ENCODE measurements around the gene THEM5. TPM values are rescaled to one million over a fixed set of nuclear protein-coding genes. Genes with fewer than 3 reads are reported as not detected.
A peak's percentile ranks its signal among the peaks of the same experiment; 100 is the strongest.

The THEM5 gene
- total RNA-seq, 2 experiments from 2014 or later = not detected

DNA sequence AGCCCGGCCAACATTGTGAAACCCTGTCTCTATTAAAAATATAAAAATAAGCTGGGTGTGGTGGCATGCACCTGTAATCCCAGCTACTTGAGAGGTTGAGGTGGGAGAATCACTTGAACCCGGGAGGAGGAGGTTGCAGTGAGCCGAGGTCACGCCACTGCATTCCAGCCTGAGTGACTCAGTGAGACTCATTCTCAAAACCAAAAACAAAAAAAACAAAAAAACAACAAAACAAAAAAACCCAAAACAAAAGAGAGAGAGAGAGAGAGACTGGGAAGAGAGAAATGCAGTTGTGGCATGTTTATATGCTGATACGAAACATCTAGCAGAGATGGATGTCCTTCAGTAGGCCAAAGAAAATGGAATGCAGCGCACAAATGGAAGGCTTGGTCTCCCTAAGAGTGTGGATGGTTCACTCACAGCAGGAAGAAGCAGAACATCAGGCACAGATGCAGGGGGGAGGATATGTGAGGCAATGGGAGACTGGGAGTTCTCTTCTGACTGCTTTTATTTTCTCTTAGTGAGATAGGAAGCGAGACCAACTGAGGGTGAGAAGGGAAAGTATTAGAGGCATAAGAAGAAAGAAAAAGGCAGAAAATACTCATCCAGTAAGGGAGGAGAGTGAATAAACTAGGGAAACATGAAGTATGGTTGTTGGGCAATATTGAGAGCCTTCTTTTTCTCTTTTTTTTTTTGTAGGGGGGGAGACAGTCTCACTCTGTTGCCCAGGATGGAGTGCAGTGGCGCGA lies 39.8 kb upstream of the THEM5 start:
- Mint-ChIP-seq H3K27ac (peak overlapping the region; percentile 36), H3K36me3 (ENCODE audit: low read depth) (peaks cover 53% of the 10 kb centered on the region), H3K9me3 (no peaks in the 10 kb centered on the region), H3K27me3 (no peaks in the 10 kb centered on the region), H3K4me1 (ENCODE audit: low read depth) (peaks cover 38% of the 10 kb centered on the region), H3K4me3 (no peak overlapping the region)
- no peak for ATAC-seq
- TF ChIP-seq, protein P1, sequence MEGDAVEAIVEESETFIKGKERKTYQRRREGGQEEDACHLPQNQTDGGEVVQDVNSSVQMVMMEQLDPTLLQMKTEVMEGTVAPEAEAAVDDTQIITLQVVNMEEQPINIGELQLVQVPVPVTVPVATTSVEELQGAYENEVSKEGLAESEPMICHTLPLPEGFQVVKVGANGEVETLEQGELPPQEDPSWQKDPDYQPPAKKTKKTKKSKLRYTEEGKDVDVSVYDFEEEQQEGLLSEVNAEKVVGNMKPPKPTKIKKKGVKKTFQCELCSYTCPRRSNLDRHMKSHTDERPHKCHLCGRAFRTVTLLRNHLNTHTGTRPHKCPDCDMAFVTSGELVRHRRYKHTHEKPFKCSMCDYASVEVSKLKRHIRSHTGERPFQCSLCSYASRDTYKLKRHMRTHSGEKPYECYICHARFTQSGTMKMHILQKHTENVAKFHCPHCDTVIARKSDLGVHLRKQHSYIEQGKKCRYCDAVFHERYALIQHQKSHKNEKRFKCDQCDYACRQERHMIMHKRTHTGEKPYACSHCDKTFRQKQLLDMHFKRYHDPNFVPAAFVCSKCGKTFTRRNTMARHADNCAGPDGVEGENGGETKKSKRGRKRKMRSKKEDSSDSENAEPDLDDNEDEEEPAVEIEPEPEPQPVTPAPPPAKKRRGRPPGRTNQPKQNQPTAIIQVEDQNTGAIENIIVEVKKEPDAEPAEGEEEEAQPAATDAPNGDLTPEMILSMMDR (IDR thresholded peaks at IDR 0.05) = no peak
- CTCF ChIA-PET = interaction anchor here (1.3 kb wide), 1 partner anchor 300 kb away, joined by 3 read pairs; no protein-coding TSS in a partner anchor
- intact Hi-C loops (cut with micrococcal nuclease) = no loop called here
- POLR2A ChIA-PET = interaction anchor here (0.8 kb wide), 1 partner anchor 27 kb away, joined by 3 read pairs; no protein-coding TSS in a partner anchor
- DNase-seq = no peak

DNA sequence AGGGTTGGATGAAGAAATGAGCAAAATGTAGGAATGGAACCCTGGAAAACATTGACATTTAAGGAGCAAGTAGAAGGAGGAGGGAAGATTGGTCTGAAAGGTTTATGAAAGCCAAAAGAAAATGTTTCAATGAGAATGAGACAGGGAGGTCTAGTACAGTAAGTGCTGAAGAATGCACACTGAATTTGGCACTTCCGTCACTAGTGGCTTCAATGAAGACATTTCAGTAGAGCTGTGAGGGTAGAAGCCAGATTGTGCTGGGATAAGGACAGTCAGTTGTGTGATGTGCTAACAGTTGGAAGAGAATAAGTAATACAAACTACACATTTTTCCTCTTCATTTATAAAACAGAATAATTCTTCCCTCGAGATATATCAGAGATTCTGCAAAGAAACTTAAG lies 38.7 kb upstream of the THEM5 start:
- Mint-ChIP-seq H3K27me3 (no peaks in the 10 kb centered on the region), H3K9me3 (no peaks in the 10 kb centered on the region), H3K27ac (peak overlapping the region; percentile 6), H3K36me3 (ENCODE audit: low read depth) (peaks cover 52% of the 10 kb centered on the region), H3K4me3 (no peak overlapping the region), H3K4me1 (ENCODE audit: low read depth) (peaks cover 26% of the 10 kb centered on the region)
- TF ChIP-seq, protein P1 (IDR thresholded peaks at IDR 0.05) = no peak
- intact Hi-C loops (cut with micrococcal nuclease) = no loop called here
- ChIA-PET POLR2A (interaction anchor here (0.9 kb wide), 1 partner anchor 17 kb away, joined by 3 read pairs; the partner anchor contains the start of gene THEM4), CTCF (interaction anchor here (1.1 to 1.3 kb wide), 2 partner anchors 109 to 299 kb away, joined by 3 read pairs; no protein-coding TSS in a partner anchor)
- ATAC-seq (no peak), DNase-seq (no peak)

DNA sequence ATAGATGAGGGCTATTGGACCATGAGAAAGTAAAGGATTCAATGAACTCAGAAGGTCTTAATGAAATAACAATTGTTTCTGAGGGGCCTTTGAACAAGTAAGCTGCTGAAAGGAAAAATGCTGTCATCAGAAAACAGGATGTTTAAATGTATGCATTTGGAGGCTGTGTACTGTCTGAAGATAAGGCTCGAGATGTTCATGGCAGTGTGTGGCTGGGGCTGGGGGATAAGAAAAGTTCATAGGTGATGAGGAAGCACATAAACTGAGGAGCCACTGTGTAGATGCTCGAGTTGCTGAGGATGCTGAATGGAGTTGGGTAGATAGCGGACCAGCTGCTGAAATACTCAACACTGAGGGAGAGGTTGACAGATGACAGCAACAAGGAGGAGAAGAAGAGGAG lies 38.0 kb upstream of the THEM5 start:
- no peaks in the 10 kb centered on the region for H3K9me3 Mint-ChIP-seq
- POLR2A ChIA-PET = no interaction called here
- ATAC-seq (no peak), DNase-seq (no peak)
- H3K4me3 Mint-ChIP-seq = no peak overlapping the region
- CTCF ChIA-PET = interaction anchor here (1.1 kb wide), 1 partner anchor 110 kb away, joined by 3 read pairs; no protein-coding TSS in a partner anchor
- H3K27me3 Mint-ChIP-seq = no peaks in the 10 kb centered on the region
- intact Hi-C loops (cut with micrococcal nuclease) = no loop called here
- H3K4me1 Mint-ChIP-seq (ENCODE audit: low read depth) = peaks cover 19% of the 10 kb centered on the region
- TF ChIP-seq, protein P1 (IDR thresholded peaks at IDR 0.05) = no peak
- peak overlapping the region; percentile 8 for H3K27ac Mint-ChIP-seq
- peaks cover 55% of the 10 kb centered on the region for H3K36me3 Mint-ChIP-seq (ENCODE audit: low read depth)

DNA sequence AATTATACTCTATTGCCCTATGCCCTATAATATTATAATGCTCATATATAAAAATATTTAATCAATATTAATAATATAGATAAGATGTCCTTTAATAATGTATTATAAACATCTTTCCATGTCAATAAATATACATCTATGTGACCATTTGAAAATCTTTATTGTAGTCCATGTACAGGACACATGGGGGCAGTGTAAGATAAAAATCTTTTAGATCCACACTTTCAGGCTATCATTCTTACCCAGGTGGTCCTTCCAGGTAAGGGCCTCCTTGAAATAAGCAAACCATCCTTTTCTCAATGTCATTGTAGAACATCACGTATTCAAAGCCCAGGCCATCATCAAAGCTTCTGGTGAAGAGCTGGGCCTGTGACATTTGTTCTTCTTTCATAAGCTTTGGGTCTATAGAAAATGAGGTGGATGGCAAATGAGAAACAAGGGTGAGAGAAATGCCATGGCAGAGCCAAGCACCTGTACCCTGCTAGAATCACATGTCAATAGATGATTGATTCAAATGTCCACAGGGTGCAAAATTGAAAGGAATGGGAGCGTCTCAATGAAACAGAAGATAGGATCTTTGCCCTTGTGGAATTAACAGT lies 35.6 kb upstream of the THEM5 start:
- no peak overlapping the region for H3K4me3 Mint-ChIP-seq

More for the DNA sequence above, 35.6 kb upstream of the THEM5 start:
- H3K27ac Mint-ChIP-seq = no peak overlapping the region
- peaks cover 51% of the 10 kb centered on the region for H3K36me3 Mint-ChIP-seq (ENCODE audit: low read depth)
- intact Hi-C loops (cut with micrococcal nuclease) = no loop called here
- CTCF ChIA-PET = interaction anchor here (0.7 to 3.3 kb wide), 9 partner anchors 12 to 124 kb away, joined by 3 to 26 read pairs (median 3); no protein-coding TSS in a partner anchor
- TF ChIP-seq, protein P1 (IDR thresholded peaks at IDR 0.05) = peak; percentile 60
- ATAC-seq (peak; percentile 58), DNase-seq (no peak)
- H3K4me1 Mint-ChIP-seq (ENCODE audit: low read depth) = peaks cover 18% of the 10 kb centered on the region
- POLR2A ChIA-PET = no interaction called here
- no peaks in the 10 kb centered on the region for H3K9me3 Mint-ChIP-seq
- H3K27me3 Mint-ChIP-seq = no peaks in the 10 kb centered on the region

Data from activated CD8-positive, alpha-beta T cell treated with anti-CD3 and anti-CD28 coated beads for 36 hours (primary cell).